Measurements from ENCODE around the gene SCRG1.

SCRG1 gene

DNA sequence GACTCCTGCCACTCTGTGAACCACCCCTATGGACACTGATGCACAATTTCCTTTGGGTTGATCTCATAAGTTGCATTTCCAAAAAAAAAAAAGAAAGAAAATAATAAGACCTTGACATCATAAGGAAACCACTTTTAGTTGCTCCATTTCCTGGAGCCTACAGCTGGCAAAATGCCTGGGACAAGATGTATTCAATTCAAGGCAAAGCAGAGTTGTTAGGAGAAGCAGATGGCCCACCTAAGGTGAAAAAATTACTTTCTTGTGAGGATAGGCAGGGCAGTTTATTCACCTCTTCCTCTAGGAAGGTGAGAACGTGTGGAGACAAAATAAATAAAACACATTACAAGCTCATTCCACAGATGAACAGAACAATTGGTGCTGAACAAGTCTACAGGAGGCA is 14.1 kb upstream of the SCRG1 start:
- no peaks in the 10 kb centered on the region for H3K9me3 ChIP-seq (ENCODE audit: control insufficient read depth, low read length)
- H3K27ac ChIP-seq (ENCODE audit: insufficient read depth, low read depth, low read length, poor library complexity, severe bottlenecking), result no peak overlapping the region
- no peaks in the 10 kb centered on the region for H3K27me3 ChIP-seq (ENCODE audit: control insufficient read depth, insufficient read depth, low read length, poor library complexity, severe bottlenecking)
- no peak overlapping the region for H3K4me3 ChIP-seq (ENCODE audit: insufficient read depth, low read depth, low read length)
- 81 to 100% methylated on average over 1 of the region's 1 CpG for WGBS, 2 experiments
- H3K36me3 ChIP-seq (ENCODE audit: control insufficient read depth, insufficient read depth, low read length), result no peaks in the 10 kb centered on the region
- H3K4me1 ChIP-seq (ENCODE audit: control insufficient read depth, insufficient read depth, low read length), result no peaks in the 10 kb centered on the region

DNA sequence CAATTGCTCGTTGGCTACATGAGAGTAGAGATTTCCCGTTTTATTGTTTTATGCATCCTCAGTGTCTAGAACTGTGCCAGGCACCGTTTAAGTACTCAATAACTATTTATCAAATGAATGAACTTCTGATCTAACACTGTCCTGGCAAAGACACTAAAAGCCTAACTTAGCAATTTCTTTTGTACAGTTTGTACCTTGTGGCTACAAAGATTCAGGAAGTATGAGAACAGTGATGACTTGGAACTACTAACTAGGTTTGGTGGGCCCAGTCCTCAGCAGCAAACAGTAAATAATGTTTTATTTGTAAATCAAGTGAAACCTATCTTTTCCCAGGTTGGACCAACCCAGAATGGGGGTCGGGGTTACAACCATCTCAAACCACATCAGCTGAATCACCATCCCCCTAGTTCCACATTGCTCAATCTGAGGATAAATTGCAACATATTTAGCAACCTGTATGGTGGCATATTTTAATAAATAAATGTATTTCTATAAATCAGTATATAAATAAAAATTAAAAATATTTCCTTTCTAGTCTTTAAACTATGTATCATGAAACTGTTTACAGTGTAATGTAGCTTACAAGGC is 12.3 kb upstream of the SCRG1 start:
- no peaks in the 10 kb centered on the region for H3K9me3 ChIP-seq (ENCODE audit: control insufficient read depth, low read length)
- H3K27me3 ChIP-seq (ENCODE audit: control insufficient read depth, insufficient read depth, low read length, poor library complexity, severe bottlenecking), result no peaks in the 10 kb centered on the region
- H3K27ac ChIP-seq (ENCODE audit: insufficient read depth, low read depth, low read length, poor library complexity, severe bottlenecking), result no peak overlapping the region
- WGBS, 2 experiments, result 69 to 92% methylated on average over 3 to 4 of the region's 4 CpGs
- H3K4me3 ChIP-seq (ENCODE audit: insufficient read depth, low read depth, low read length), result no peak overlapping the region
- no peaks in the 10 kb centered on the region for H3K4me1 ChIP-seq (ENCODE audit: control insufficient read depth, insufficient read depth, low read length)
- H3K36me3 ChIP-seq (ENCODE audit: control insufficient read depth, insufficient read depth, low read length), result no peaks in the 10 kb centered on the region

DNA sequence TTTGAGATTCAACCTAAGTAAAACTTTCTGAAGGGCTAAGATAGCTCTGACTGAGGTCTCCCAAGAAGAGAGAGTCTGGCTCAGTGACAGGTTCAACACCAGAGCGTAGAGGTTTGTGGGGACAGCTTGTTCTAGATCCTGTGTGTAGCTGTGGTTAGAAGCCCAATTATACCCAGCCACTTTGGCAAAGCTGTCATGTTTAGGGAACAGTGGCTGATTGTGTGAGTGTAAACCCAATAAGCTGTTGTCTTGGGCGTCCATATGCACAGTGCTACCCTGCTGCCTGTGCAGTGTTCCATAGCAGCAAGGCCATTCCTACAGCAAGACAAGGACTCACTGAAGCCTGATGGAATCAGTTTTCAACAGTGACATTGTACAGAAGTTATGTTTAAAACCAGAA is 11.2 kb upstream of the SCRG1 start:
- no peaks in the 10 kb centered on the region for H3K9me3 ChIP-seq (ENCODE audit: control insufficient read depth, low read length)
- no peak overlapping the region for H3K27ac ChIP-seq (ENCODE audit: insufficient read depth, low read depth, low read length, poor library complexity, severe bottlenecking)
- H3K36me3 ChIP-seq (ENCODE audit: control insufficient read depth, insufficient read depth, low read length), result no peaks in the 10 kb centered on the region
- no peak overlapping the region for H3K4me3 ChIP-seq (ENCODE audit: insufficient read depth, low read depth, low read length)
- H3K4me1 ChIP-seq (ENCODE audit: control insufficient read depth, insufficient read depth, low read length), result no peaks in the 10 kb centered on the region
- no peaks in the 10 kb centered on the region for H3K27me3 ChIP-seq (ENCODE audit: control insufficient read depth, insufficient read depth, low read length, poor library complexity, severe bottlenecking)
- WGBS, 2 experiments, result 45 to 48% methylated on average over 2 of the region's 2 CpGs

DNA sequence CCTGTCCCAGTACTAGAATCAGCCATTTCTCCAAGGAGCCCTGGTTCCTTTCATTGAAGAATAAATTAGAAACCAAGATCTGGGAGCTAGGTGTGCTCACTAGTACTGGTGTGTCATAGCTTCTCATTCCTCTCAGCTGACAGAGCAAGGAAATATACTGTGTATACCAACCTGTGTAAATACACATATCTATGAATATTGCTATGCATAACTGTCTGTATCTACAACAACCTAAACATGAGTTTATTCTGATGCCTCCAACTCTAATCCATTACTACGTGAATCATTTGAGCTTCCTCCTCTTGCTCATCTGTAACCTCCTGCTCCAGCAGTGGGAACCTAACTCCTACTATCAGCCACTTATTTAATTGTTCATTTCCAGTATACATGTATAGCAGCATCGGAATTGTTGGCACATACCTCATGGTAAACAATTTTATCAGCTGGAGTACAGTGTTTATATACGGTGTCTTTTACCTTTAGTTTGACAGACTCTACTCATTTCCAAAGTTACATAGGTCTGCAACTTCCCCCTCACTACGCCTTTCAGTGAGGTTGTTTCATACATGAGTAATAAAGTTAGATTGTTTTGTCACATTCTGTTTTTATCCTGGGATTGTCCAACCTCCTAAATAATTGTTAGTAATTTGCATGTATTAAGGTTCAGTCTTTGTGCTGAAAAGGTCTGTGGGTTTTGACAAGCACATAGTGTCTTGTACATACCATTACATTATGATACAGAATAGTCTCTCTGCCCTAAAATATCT is 7.1 kb upstream of the SCRG1 start:
- no peaks in the 10 kb centered on the region for H3K4me1 ChIP-seq (ENCODE audit: control insufficient read depth, insufficient read depth, low read length)
- H3K9me3 ChIP-seq (ENCODE audit: control insufficient read depth, low read length), result no peaks in the 10 kb centered on the region
- H3K4me3 ChIP-seq (ENCODE audit: insufficient read depth, low read depth, low read length), result no peak overlapping the region
- H3K27ac ChIP-seq (ENCODE audit: insufficient read depth, low read depth, low read length, poor library complexity, severe bottlenecking), result no peak overlapping the region
- H3K27me3 ChIP-seq (ENCODE audit: control insufficient read depth, insufficient read depth, low read length, poor library complexity, severe bottlenecking), result no peaks in the 10 kb centered on the region
- WGBS, 2 experiments, result 91 to 98% methylated on average over 3 to 4 of the region's 4 CpGs
- no peaks in the 10 kb centered on the region for H3K36me3 ChIP-seq (ENCODE audit: control insufficient read depth, insufficient read depth, low read length)

DNA sequence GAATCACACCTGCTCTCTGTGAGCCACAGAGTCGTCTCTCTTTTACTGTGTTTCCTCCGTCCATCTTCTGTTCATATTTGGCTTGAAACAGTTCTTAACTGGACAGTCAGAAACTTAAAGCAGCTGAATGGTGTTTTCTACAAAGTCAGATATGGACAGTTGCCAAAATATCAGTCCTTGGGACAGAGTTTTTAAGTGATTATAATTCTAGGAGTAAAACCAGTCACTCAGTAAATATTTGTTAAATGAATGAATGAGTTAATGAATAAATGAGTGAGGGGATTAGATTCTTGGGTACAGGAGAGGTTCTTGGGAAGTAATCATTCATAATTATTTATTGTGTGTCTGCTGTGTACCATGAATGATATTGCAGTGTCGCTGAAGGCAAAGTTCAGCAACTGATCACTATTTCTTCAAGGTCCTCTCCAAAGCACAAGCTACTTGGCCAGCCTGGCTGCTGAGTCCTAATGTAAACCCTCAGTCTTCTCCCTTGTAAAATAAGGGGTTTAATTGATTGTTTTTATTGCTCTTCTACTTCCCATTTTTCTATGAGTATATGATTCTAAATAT is 5.5 kb upstream of the SCRG1 start:
- Histone ChIP-seq H3K4me1 (ENCODE audit: control insufficient read depth, insufficient read depth, low read length) (no peaks in the 10 kb centered on the region), H3K9me3 (ENCODE audit: control insufficient read depth, low read length) (no peaks in the 10 kb centered on the region), H3K4me3 (ENCODE audit: insufficient read depth, low read depth, low read length) (no peak overlapping the region), H3K27ac (ENCODE audit: insufficient read depth, low read depth, low read length, poor library complexity, severe bottlenecking) (no peak overlapping the region), H3K27me3 (ENCODE audit: control insufficient read depth, insufficient read depth, low read length, poor library complexity, severe bottlenecking) (no peaks in the 10 kb centered on the region), H3K36me3 (ENCODE audit: control insufficient read depth, insufficient read depth, low read length) (no peaks in the 10 kb centered on the region)
- WGBS, 2 experiments, result 93 to 96% methylated on average over 3 of the region's 3 CpGs

DNA sequence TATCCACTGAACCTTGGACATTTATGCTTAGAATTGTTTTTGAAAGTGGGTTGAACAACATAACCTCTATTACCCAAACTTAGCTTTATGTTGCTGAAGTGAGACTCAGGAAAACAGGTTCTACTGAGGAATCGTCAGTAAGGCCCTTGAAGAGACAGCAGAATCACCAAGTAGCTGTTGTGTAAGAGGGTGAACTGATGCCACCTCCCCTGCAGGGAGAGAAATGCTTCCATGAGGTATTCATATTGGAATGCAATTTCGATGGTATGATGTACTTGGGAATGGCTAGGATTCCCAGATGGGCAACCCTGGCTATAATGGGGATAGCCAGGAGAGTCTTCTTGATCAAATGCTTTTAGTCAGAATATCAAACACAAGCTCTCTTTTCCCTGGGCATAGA is 4.1 kb upstream of the SCRG1 start:
- H3K9me3 ChIP-seq (ENCODE audit: control insufficient read depth, low read length), result no peaks in the 10 kb centered on the region
- H3K36me3 ChIP-seq (ENCODE audit: control insufficient read depth, insufficient read depth, low read length), result no peaks in the 10 kb centered on the region
- H3K27me3 ChIP-seq (ENCODE audit: control insufficient read depth, insufficient read depth, low read length, poor library complexity, severe bottlenecking), result no peaks in the 10 kb centered on the region
- H3K4me3 ChIP-seq (ENCODE audit: insufficient read depth, low read depth, low read length), result no peak overlapping the region
- WGBS, 2 experiments, result 86 to 91% methylated on average over 2 of the region's 2 CpGs
- H3K27ac ChIP-seq (ENCODE audit: insufficient read depth, low read depth, low read length, poor library complexity, severe bottlenecking), result no peak overlapping the region
- peaks cover 2% of the 10 kb centered on the region for H3K4me1 ChIP-seq (ENCODE audit: control insufficient read depth, insufficient read depth, low read length)

DNA sequence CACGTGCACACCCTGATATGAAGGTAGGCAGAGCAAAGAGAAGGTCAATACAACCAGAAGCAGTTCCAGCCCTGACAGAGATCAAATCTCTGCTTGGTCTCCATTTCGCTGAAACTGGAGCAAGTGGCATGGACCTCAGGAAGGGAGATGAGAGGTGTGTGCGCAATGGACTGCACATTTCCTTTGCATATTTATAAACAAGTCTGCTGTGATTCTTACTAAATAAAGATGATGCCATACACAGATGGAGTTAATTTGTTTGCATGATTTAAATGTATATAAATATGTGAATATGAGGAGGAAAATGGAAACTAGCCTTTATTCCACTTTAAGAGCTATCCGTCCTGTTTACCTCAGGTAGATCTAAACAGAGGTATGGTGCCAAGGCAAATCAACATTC is 2.1 kb upstream of the SCRG1 start:
- H3K27ac ChIP-seq (ENCODE audit: insufficient read depth, low read depth, low read length, poor library complexity, severe bottlenecking), result no peak overlapping the region
- peaks cover 2% of the 10 kb centered on the region for H3K4me1 ChIP-seq (ENCODE audit: control insufficient read depth, insufficient read depth, low read length)
- no peaks in the 10 kb centered on the region for H3K36me3 ChIP-seq (ENCODE audit: control insufficient read depth, insufficient read depth, low read length)
- H3K4me3 ChIP-seq (ENCODE audit: insufficient read depth, low read depth, low read length), result no peak overlapping the region
- H3K9me3 ChIP-seq (ENCODE audit: control insufficient read depth, low read length), result no peaks in the 10 kb centered on the region
- 92 to 94% methylated on average over 4 of the region's 4 CpGs for WGBS, 2 experiments
- no peaks in the 10 kb centered on the region for H3K27me3 ChIP-seq (ENCODE audit: control insufficient read depth, insufficient read depth, low read length, poor library complexity, severe bottlenecking)

DNA sequence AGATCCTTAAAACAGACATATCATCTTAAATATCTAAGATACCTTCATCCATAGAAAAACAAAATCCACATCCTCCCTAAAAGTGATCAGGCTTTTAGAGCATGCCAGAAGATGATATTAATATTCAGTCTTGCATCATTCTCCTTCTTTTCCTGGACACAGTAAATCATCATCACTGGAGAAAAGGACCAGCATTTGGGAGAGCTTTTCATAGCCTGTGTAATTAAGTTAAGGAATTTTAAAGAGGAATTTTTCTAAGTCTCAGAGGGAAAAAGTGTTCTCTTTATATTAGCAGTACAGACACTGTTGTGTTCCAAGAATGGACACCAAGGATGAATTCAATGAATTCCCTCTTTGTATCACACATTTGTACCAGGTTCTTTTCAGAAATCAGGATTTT is 696 bp downstream of the SCRG1 start:
- Histone ChIP-seq H3K9me3 (ENCODE audit: control insufficient read depth, low read length) (no peaks in the 10 kb centered on the region), H3K27me3 (ENCODE audit: control insufficient read depth, insufficient read depth, low read length, poor library complexity, severe bottlenecking) (no peaks in the 10 kb centered on the region), H3K4me3 (ENCODE audit: insufficient read depth, low read depth, low read length) (no peak overlapping the region), H3K27ac (ENCODE audit: insufficient read depth, low read depth, low read length, poor library complexity, severe bottlenecking) (no peak overlapping the region), H3K36me3 (ENCODE audit: control insufficient read depth, insufficient read depth, low read length) (no peaks in the 10 kb centered on the region), H3K4me1 (ENCODE audit: control insufficient read depth, insufficient read depth, low read length) (peaks cover 2% of the 10 kb centered on the region)

DNA sequence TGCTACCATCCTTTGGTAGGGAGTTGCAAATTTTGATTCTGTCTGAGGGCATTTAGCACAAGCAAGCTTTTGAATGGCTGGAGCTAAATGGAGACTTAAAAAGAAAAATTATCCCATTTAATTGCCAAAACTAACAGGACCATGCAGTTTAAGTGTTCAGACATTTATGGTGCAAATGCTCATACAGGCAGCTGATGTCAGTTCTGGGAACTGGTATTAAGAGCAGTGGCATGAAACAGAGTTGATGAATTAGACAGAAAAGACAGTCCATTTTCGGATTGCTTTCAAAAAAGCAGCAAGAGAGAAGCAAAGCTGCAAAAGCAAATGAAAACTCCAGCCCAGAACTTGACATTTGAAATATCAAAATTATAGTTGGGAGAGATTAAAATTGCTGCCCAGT is 1.3 kb downstream of the SCRG1 start:
- 81 to 100% methylated on average over 1 of the region's 1 CpG for whole genome bisulfite sequencing, 2 experiments
- no peak overlapping the region for H3K27ac ChIP-seq (ENCODE audit: insufficient read depth, low read depth, low read length, poor library complexity, severe bottlenecking)
- peaks cover 2% of the 10 kb centered on the region for H3K4me1 ChIP-seq (ENCODE audit: control insufficient read depth, insufficient read depth, low read length)
- no peaks in the 10 kb centered on the region for H3K9me3 ChIP-seq (ENCODE audit: control insufficient read depth, low read length)
- no peaks in the 10 kb centered on the region for H3K36me3 ChIP-seq (ENCODE audit: control insufficient read depth, insufficient read depth, low read length)
- H3K4me3 ChIP-seq (ENCODE audit: insufficient read depth, low read depth, low read length), result no peak overlapping the region
- no peaks in the 10 kb centered on the region for H3K27me3 ChIP-seq (ENCODE audit: control insufficient read depth, insufficient read depth, low read length, poor library complexity, severe bottlenecking)

DNA sequence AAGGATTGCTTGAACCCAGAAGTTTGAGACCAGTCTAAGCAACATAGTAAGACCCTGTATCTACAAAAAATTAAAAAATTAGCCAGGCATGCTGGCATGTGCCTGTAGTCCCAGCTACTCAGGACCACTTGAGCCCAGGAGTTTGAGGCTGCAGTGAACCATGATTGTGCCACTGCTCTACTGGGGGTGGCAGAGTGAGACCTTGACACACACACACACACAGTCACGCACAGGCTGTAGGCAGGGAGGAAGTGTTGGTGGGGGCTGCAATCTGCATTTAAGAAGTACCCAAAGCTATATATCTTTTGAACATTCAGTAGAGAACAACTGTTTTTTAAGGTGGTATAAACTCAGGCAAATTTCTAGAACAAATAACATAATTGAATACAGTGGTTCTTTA is 7.2 kb downstream of the SCRG1 start:
- Histone ChIP-seq H3K27me3 (ENCODE audit: control insufficient read depth, insufficient read depth, low read length, poor library complexity, severe bottlenecking) (no peaks in the 10 kb centered on the region), H3K9me3 (ENCODE audit: control insufficient read depth, low read length) (no peaks in the 10 kb centered on the region), H3K36me3 (ENCODE audit: control insufficient read depth, insufficient read depth, low read length) (no peaks in the 10 kb centered on the region), H3K4me3 (ENCODE audit: insufficient read depth, low read depth, low read length) (no peak overlapping the region), H3K27ac (ENCODE audit: insufficient read depth, low read depth, low read length, poor library complexity, severe bottlenecking) (no peak overlapping the region), H3K4me1 (ENCODE audit: control insufficient read depth, insufficient read depth, low read length) (no peaks in the 10 kb centered on the region)
- WGBS, 2 experiments, result 100% methylated on average over 1 of the region's 1 CpG; no CpG with 5 or more reads in 1 of the 2 experiments
